K562 (cell line): ENCODE measurements around the gene KLHL22. TPM values are rescaled to one million over a fixed set of nuclear protein-coding genes. Genes with fewer than 3 reads are reported as not detected.

Experiments used
- CBX3 ChIP-seq, 2 experiments: IDR thresholded peaks; 1 replicate in 1 of 2; 2 replicates in 1 of 2; pipeline ENCODE4 v1.6.1; 2012; ENCODE audit warnings: inconsistent platforms in 2 of 2, low read length in 2 of 2, borderline replicate concordance in 1 of 2, control low read depth in 1 of 2
- CEBPB ChIP-seq: fragments of 450-650 bp; IDR thresholded peaks from 2 replicates; pipeline ENCODE4 v1.6.1; 2016; ENCODE audit warnings: missing genetic modification characterization, missing compliant biosample characterization
- ELF2 ChIP-seq: fragments of 250-450 bp; sonication (Bioruptor Pico); IDR thresholded peaks from 2 replicates; pipeline ENCODE4 v1.5.0; 2021; ENCODE audit warnings: mild to moderate bottlenecking
- JUNB ChIP-seq: fragments of 450-650 bp; formaldehyde crosslinking; conservative IDR thresholded peaks from 2 replicates; pipeline ENCODE4 v1.4.0; 2020; ENCODE audit warnings: mild to moderate bottlenecking
- MCM3 ChIP-seq: fragments of 450-650 bp; IDR thresholded peaks from 2 replicates; pipeline ENCODE4 v1.6.1; 2016
- MEF2A ChIP-seq: IDR thresholded peaks from 2 replicates; pipeline ENCODE4 v1.6.1; 2011; ENCODE audit warnings: low read depth, mild to moderate bottlenecking, low read length, moderate library complexity; ENCODE audit not compliant: control insufficient read depth
- SNIP1 ChIP-seq: fragments of 450-650 bp; IDR thresholded peaks from 2 replicates; pipeline ENCODE4 v1.7.1; 2017; ENCODE audit warnings: low read depth, mild to moderate bottlenecking
- ZBED1 ChIP-seq: IDR thresholded peaks from 2 replicates; pipeline ENCODE4 v1.6.1; 2014
- ZFP36 ChIP-seq: fragments of 150-350 bp; IDR thresholded peaks from 2 replicates; pipeline ENCODE4 v1.6.1; 2018; ENCODE audit warnings: low read length, low read depth; ENCODE audit not compliant: partially characterized antibody
- ZMIZ1 ChIP-seq, 2 experiments: fragments of 150-350 bp in 1 of 2; IDR thresholded peaks; 2 replicates each; pipeline ENCODE4 v1.6.1; 2012 to 2016; ENCODE audit warnings: low read depth in 2 of 2, low read length in 2 of 2, mild to moderate bottlenecking in 1 of 2, moderate library complexity in 1 of 2
- ZNF436 ChIP-seq: fragments of 250-450, 450-650 bp; sonication (Bioruptor Pico); formaldehyde crosslinking; IDR thresholded peaks from 2 replicates; pipeline ENCODE4 v1.7.0; 2020; ENCODE audit warnings: mild to moderate bottlenecking
- ZNF518B ChIP-seq: fragments of 250-450 bp; sonication (Bioruptor Pico); IDR thresholded peaks from 2 replicates; pipeline ENCODE4 v1.5.0; 2021; ENCODE audit warnings: mild to moderate bottlenecking, moderate library complexity
- ZNF785 ChIP-seq: fragments of 250-450 bp; sonication (Bioruptor Pico); IDR thresholded peaks from 2 replicates; pipeline ENCODE4 v1.4.0; 2020; ENCODE audit warnings: mild to moderate bottlenecking
- polyA plus RNA-seq, 8 experiments: library from polyadenylated mRNA; depleted of rRNA in 4 of 8; stranded (reverse) in 5 of 8; unstranded in 3 of 8; fragments of >200 nt; fragmentation: Nextera tagmentation in 2 of 8; fragmentation: Illumina TruSeq in 1 of 8; extraction: Ambion mirVana in 2 of 8; extraction: Trizol in 1 of 8; gene quantifications; 2 replicates each; pipeline versions ENCODE4 v1.2.1 to v1.2.3, GENCODE V29; 2011 to 2014; ENCODE audit warnings: inconsistent platforms in 1 of 8, missing spikeins in 1 of 8
- total RNA-seq, 7 experiments: library from RNA; depleted of rRNA in 6 of 7; stranded (reverse); fragments of >200 nt in 6 of 7; fragmentation: Illumina TruSeq in 2 of 7; extraction: Trizol in 2 of 7; gene quantifications; 2 replicates each; pipeline versions ENCODE4 v1.2.1 to v1.2.3, GENCODE V29; 2011 to 2021; ENCODE audit warnings: low replicate concordance in 1 of 7
- TF ChIP-seq, protein P1 (sequence below), 2 experiments: fragments of 450-650 bp in 1 of 2; sonication (generic) in 1 of 2; formaldehyde crosslinking; conservative IDR thresholded peaks; 2 replicates each; pipeline versions ENCODE4 v1.4.0 to v1.8.1; 2020 to 2022; ENCODE audit warnings: mild to moderate bottlenecking in 1 of 2, missing genetic modification reagents in 1 of 2
- TF ChIP-seq, protein P2 (sequence below): IDR thresholded peaks from 3 replicates; pipeline ENCODE4 v1.6.1; 2011; ENCODE audit warnings: borderline replicate concordance, mild to moderate bottlenecking, moderate library complexity; ENCODE audit not compliant: insufficient read length; ENCODE audit errors: extremely low read depth
- TF ChIP-seq, protein P3 (sequence below): fragments of 250-450 bp; sonication (Bioruptor Pico); IDR thresholded peaks from 2 replicates; pipeline ENCODE4 v1.6.1; 2021; ENCODE audit warnings: mild to moderate bottlenecking

Gene KLHL22
- total and polyA plus RNA-seq, 9 of the 15 experiments (the other 6 are each of a cell fraction or from before 2014, with no cell fraction given) = 1.3 to 25.6 (median 15.2) TPM

DNA sequence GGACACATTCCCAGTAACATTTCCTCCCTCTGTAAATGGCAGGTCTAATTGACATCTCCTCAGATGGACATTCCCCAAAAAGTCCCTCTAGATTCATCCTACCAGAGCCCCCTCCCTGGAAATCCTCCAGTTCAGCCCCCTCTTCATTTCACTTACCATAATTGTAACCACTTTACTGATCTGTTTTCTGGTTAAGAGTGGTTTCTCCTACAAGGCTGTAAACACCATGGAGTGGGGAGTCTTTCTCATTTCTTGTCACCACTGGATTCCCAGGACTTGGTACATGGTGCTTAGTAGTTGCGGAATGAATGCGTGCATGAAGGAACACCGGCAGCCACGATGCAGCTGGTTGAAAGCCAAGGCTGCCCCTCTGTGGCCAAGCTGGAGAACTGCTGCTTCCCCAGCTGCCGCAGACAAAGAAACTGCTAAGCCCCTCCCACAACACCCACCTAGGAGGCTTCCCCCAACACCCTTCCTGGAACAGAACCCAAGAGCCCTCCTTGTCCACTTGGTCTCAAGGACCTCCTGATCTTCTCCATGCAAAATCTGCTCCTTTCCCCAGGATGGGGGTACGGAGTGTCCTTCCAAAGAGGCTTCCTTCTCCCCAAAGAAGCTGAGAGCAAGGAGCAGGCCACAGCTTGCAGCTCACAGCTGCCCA, 39.4 kb downstream of the KLHL22 start (continued):
- TF ChIP-seq ZNF518B (CRISPR knock-in tag) (no peak), MCM3 (no peak), ZNF436 (CRISPR knock-in tag) (peak; percentile 35; the same call in 1 of the 2 replicates), MEF2A (no peak), ZFP36 (peak; percentile 58), CEBPB (peak; percentile 82), ELF2 (peak; percentile 66; the same call in 1 of the 2 replicates), ZMIZ1 (IDR thresholded peaks at IDR 0.05; ENCODE audit: low read depth in 2 of 2, low read length in 2 of 2) (peak in 1 of 2 experiments; percentile 46; a peak in 1 of 4 replicates), ZNF785 (CRISPR knock-in tag) (peak; percentile 38; the same call in 1 of the 2 replicates), CBX3 (IDR thresholded peaks at IDR 0.05; ENCODE audit: borderline replicate concordance in 1 of 2, low read length in 2 of 2) (peak in 1 of 2 experiments; percentile 95; a peak in 2 of 3 replicates), ZBED1 (no peak), JUNB (CRISPR knock-in tag) (peak; percentile 27; the same call in 1 of the 2 replicates), SNIP1 (no peak)
- TF ChIP-seq, protein P1, sequence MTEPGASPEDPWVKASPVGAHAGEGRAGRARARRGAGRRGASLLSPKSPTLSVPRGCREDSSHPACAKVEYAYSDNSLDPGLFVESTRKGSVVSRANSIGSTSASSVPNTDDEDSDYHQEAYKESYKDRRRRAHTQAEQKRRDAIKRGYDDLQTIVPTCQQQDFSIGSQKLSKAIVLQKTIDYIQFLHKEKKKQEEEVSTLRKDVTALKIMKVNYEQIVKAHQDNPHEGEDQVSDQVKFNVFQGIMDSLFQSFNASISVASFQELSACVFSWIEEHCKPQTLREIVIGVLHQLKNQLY (CRISPR knock-in tag; conservative IDR thresholded peaks at IDR 0.05) = 0 out of 4 replicates have a peak, but pooled peaks have one; percentile 9 to 68
- TF ChIP-seq, protein P2, sequence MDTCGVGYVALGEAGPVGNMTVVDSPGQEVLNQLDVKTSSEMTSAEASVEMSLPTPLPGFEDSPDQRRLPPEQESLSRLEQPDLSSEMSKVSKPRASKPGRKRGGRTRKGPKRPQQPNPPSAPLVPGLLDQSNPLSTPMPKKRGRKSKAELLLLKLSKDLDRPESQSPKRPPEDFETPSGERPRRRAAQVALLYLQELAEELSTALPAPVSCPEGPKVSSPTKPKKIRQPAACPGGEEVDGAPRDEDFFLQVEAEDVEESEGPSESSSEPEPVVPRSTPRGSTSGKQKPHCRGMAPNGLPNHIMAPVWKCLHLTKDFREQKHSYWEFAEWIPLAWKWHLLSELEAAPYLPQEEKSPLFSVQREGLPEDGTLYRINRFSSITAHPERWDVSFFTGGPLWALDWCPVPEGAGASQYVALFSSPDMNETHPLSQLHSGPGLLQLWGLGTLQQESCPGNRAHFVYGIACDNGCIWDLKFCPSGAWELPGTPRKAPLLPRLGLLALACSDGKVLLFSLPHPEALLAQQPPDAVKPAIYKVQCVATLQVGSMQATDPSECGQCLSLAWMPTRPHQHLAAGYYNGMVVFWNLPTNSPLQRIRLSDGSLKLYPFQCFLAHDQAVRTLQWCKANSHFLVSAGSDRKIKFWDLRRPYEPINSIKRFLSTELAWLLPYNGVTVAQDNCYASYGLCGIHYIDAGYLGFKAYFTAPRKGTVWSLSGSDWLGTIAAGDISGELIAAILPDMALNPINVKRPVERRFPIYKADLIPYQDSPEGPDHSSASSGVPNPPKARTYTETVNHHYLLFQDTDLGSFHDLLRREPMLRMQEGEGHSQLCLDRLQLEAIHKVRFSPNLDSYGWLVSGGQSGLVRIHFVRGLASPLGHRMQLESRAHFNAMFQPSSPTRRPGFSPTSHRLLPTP = no peak
- TF ChIP-seq, protein P3, sequence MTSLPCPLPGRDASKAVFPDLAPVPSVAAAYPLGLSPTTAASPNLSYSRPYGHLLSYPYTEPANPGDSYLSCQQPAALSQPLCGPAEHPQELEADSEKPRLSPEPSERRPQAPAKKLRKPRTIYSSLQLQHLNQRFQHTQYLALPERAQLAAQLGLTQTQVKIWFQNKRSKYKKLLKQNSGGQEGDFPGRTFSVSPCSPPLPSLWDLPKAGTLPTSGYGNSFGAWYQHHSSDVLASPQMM (CRISPR knock-in tag) = no peak
